ENCODE data around the gene IFITM1. TPM values are rescaled to one million over a fixed set of nuclear protein-coding genes. Genes with fewer than 3 reads are reported as not detected.
"Not testable (repeated sequence)": the region's sequence is repeated elsewhere in the genome, so short reads cannot be mapped to it uniquely, and the experiment has no call there.

IFITM1 gene
- total and polyA plus RNA-seq, 2 of the 8 experiments (the other 6 are each of a cell fraction or from before 2014, with no cell fraction given), result 394 to 1,464 TPM

DNA sequence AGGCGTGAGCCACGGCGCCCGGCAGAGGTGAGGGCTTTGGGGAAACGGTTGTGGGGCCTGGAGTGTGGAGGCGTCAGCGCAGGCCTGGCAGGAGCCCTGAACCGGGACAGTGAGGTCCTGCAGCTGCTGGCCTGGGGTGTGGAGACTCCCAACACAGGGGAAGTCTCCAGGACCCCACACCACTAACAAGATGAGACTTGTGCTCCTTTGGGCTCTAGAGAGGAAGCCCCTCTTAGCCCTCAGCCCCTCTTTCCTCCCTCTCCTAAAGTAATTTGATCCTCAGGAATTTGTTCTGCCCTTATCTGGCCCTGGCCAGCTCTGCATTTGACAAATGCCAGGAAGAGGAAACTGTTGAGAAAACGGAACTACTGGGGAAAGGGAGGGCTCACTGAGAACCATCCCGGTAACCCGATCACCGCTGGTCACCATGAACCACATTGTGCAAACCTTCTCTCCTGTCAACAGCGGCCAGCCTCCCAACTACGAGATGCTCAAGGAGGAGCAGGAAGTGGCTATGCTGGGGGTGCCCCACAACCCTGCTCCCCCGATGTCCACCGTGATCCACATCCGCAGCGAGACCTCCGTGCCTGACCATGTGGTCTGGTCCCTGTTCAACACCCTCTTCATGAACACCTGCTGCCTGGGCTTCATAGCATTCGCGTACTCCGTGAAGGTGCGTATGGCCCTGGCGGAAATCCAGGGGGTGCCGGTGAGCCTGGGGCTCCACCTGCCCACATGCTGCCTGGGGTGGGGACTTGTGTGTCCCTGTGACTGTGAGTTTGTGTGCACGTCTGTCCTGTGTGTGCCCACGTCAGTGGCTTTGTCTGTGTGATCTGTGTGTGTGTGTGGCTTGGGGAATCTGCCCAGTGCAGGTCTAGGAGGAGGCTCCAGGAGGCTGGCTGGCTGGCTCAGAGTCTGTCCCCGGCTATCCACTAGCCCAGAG, 5.8 kb upstream of the IFITM1 start, which contains the start of gene IFITM2:
Gene IFITM2, plus strand, starts transcription at position 51 of the 943 bp plus-strand sequence. Its CDS starts 377 bp downstream, at position 428.
- not testable (repeated sequence) for DNase-seq (ENCODE audit: low read depth in 1 of 2, low spot score in 2 of 2); FAIRE-seq

More for the DNA sequence above, 5.8 kb upstream of the IFITM1 start, which contains the start of gene IFITM2:
- not testable (repeated sequence) for H4K20me1 ChIP-seq (replicated peaks in 1 of 2; ENCODE audit: control insufficient read depth in 1 of 2, insufficient read depth in 2 of 2, low read length in 2 of 2); H3K23ac ChIP-seq (ENCODE audit: insufficient read length); H3K27me3 ChIP-seq (replicated peaks in 1 of 4; ENCODE audit: control insufficient read depth in 3 of 4, extremely low read depth in 1 of 4, insufficient read depth in 3 of 4, low read length in 3 of 4); H3K14ac ChIP-seq (ENCODE audit: insufficient read length); H3K79me1 ChIP-seq (ENCODE audit: low read depth, low read length); H3K9me3 ChIP-seq (ENCODE audit: insufficient read depth in 2 of 2, low read depth in 1 of 2, low read length in 1 of 2); H3K36me3 ChIP-seq (ENCODE audit: control insufficient read depth in 2 of 4, insufficient read depth in 4 of 4, low read length in 3 of 4); H3K23me2 ChIP-seq (ENCODE audit: low read depth, low read length); H4K5ac ChIP-seq (ENCODE audit: insufficient read length, low read depth, low read length); H2AFZ ChIP-seq (ENCODE audit: low read length); H3K79me2 ChIP-seq (ENCODE audit: control insufficient read depth in 1 of 2, insufficient read depth in 2 of 2, low read length in 2 of 2)
- ChIA-PET POLR2A (ENCODE audit: partially characterized antibody) (interaction anchor here (0.6 to 5.2 kb wide), 8 partner anchors 8 to 140 kb away, joined by 3 to 33 read pairs (median 6); partner anchors contain the start of gene IFITM5), CTCF (ENCODE audit: partially characterized antibody) (interaction anchor here (0.8 to 6.1 kb wide), 8 partner anchors 9 to 57 kb away, joined by 3 to 52 read pairs (median 6); no protein-coding TSS in a partner anchor)
- Histone ChIP-seq H2BK12ac (ENCODE audit: low read depth, low read length) (peak within 1 kb of the TSS; percentile 99), H3K9ac (replicated peaks in 1 of 4; ENCODE audit: extremely low read depth in 1 of 4, low read depth in 3 of 4, low read length in 3 of 4) (peak within 1 kb of the TSS in 1 of 4 experiments; percentile 38; a peak in 1 of 7 replicates), H2BK5ac (ENCODE audit: low read depth, low read length) (peak within 1 kb of the TSS; percentile 96; the same call in 1 of the 2 replicates), H2BK20ac (ENCODE audit: low read length) (peak within 1 kb of the TSS; percentile 100), H3K4me3 (ENCODE audit: extremely low read depth in 1 of 4, insufficient read depth in 2 of 4, low read depth in 3 of 4, low read length in 4 of 4) (peak within 1 kb of the TSS; percentile 41 to 55 (median 47)), H3K4me2 (ENCODE audit: insufficient read depth in 1 of 2, low read depth in 2 of 2, low read length in 2 of 2) (peak within 1 kb of the TSS; percentile 56 to 64), H4K8ac (ENCODE audit: extremely low read depth, insufficient read depth, low read length) (peak within 1 kb of the TSS; percentile 73), H2AK5ac (ENCODE audit: low read depth, low read length) (peak within 1 kb of the TSS; percentile 86; the same call in 1 of the 2 replicates), H2BK15ac (ENCODE audit: low read length) (peak within 1 kb of the TSS; percentile 75; the same call in 1 of the 2 replicates), H3K27ac (ENCODE audit: low read depth, low read length) (0 out of 2 replicates have a peak within 1 kb of the TSS, but pooled peaks have one; percentile 29), H2BK120ac (replicated peaks; ENCODE audit: low read depth, low read length) (peak within 1 kb of the TSS; percentile 97), H4K91ac (replicated peaks; ENCODE audit: insufficient read length, low read length) (peak within 1 kb of the TSS; percentile 71), H3K4me1 (replicated peaks in 1 of 4; ENCODE audit: control insufficient read depth in 3 of 4, insufficient read depth in 4 of 4, low read length in 3 of 4) (peaks cover 14 to 45% (median 35%) of the 10 kb centered on the region in 4 experiments), H3K56ac (replicated peaks; ENCODE audit: insufficient read length, low read depth, low read length) (peak within 1 kb of the TSS; percentile 64), H3K4ac (replicated peaks; ENCODE audit: insufficient read length, low read depth, low read length) (peak within 1 kb of the TSS; percentile 73), H3K18ac (ENCODE audit: extremely low read depth, low read length) (peak within 1 kb of the TSS; percentile 99)
- WGBS, 2 experiments (ENCODE audit: extremely low coverage in 1 of 2, insufficient coverage in 1 of 2, insufficient read length in 1 of 2, insufficient replicate concordance in 2 of 2, low coverage in 1 of 2, low lambda C conversion rate in 2 of 2, missing lambda C conversion rate in 1 of 2), result 54% methylated on average over 20 of the region's 28 CpGs; no CpG with 5 or more reads in 1 of the 2 experiments
- TF ChIP-seq TBP (IDR thresholded peaks at IDR 0.05; ENCODE audit: low read depth, low read length), result peak; percentile 24; the same call in 1 of the 2 replicates
- TF ChIP-seq RAD21 (IDR thresholded peaks at IDR 0.05 in 1 of 2, conservative IDR thresholded peaks at IDR 0.05 in 1 of 2; ENCODE audit: low read depth in 2 of 2, low read length in 2 of 2), result 0 out of 4 replicates have a peak, but pooled peaks of 1 of the 2 experiments have one; percentile 6
- TF ChIP-seq TEAD4 (IDR thresholded peaks at IDR 0.05; ENCODE audit: low read depth, low read length), result peak; percentile 64; the same call in 1 of the 2 replicates
- 0 out of 2 replicates have a peak, but pooled peaks have one; percentile 35 for TF ChIP-seq TAF1 (IDR thresholded peaks at IDR 0.05; ENCODE audit: low read depth, low read length)
- 0 out of 4 replicates have a peak, but pooled peaks of 1 of the 2 experiments have one; percentile 40 for TF ChIP-seq SIN3A (conservative IDR thresholded peaks at IDR 0.05 in 1 of 2, IDR thresholded peaks at IDR 0.05 in 1 of 2; ENCODE audit: low read depth in 1 of 2, low read length in 2 of 2)
- 0 out of 2 replicates have a peak, but pooled peaks have one; percentile 7 for TF ChIP-seq SP1 (IDR thresholded peaks at IDR 0.05; ENCODE audit: low read depth, low read length)
- 0 out of 2 replicates have a peak, but pooled peaks have one; percentile 16 for TF ChIP-seq SIX5 (IDR thresholded peaks at IDR 0.05; ENCODE audit: low read depth, low read length)
